ENCODE results near the gene KRTAP10-11.

The KRTAP10-11 gene

GRCh38 chr21:44666401-44667320 is 20.4 kb downstream of the KRTAP10-11 start, which contains the start of gene KRTAP12-2:
Gene KRTAP12-2, minus strand, starts transcription at chr21:44666927. Its CDS starts 41 bp downstream, at chr21:44666886.
- no peak within 1 kb of the TSS for H3K27ac ChIP-seq
- no peak for TF ChIP-seq CTCF (conservative IDR thresholded peaks at IDR 0.05)

GRCh38 chr21:44667612-44668011 is 21.4 kb downstream of the KRTAP10-11 start:
- TF ChIP-seq CTCF (conservative IDR thresholded peaks at IDR 0.05) = no peak

GRCh38 chr21:44670642-44671432 is 24.6 kb downstream of the KRTAP10-11 start:
- no peak for TF ChIP-seq CTCF (conservative IDR thresholded peaks at IDR 0.05)
- H3K27ac ChIP-seq = no peak overlapping the region

More at GRCh38 chr21:44667612-44668011, 21.4 kb downstream of the KRTAP10-11 start:
- no peak overlapping the region for H3K27ac ChIP-seq

- no peak overlapping the region for H3K27ac ChIP-seq
- no peak for TF ChIP-seq CTCF (conservative IDR thresholded peaks at IDR 0.05)
These were observed 25.7 kb downstream of the KRTAP10-11 start for GRCh38 chr21:44671911-44672310.

GRCh38 chr21:44677881-44678280 is 31.7 kb downstream of the KRTAP10-11 start:
- TF ChIP-seq CTCF (conservative IDR thresholded peaks at IDR 0.05) = no peak
- H3K27ac ChIP-seq = no peak overlapping the region

- no peak for TF ChIP-seq CTCF (conservative IDR thresholded peaks at IDR 0.05)
- H3K27ac ChIP-seq = no peak overlapping the region
These were observed 34.9 kb downstream of the KRTAP10-11 start for GRCh38 chr21:44681152-44681551.

Data from VCaP (cell line).